ENCODE measurements around the gene CNOT6. TPM values are rescaled to one million over a fixed set of nuclear protein-coding genes. Genes with fewer than 3 reads are reported as not detected.
"Not testable (repeated sequence)": the region's sequence is repeated elsewhere in the genome, so short reads cannot be mapped to it uniquely, and the experiment has no call there.

Gene CNOT6
- total RNA-seq, 1 experiment from 2014 or later = 73.1 TPM

- H3K4me3 Mint-ChIP-seq (ENCODE audit: unreplicated experiment) = no peak overlapping the region
- H3K36me3 Mint-ChIP-seq (ENCODE audit: insufficient read depth, unreplicated experiment) = peaks cover 23% of the 10 kb centered on the region
- BruUV-seq (replicated peaks) = no TSS peak
- POLR2A ChIA-PET = interaction anchor here (0.7 to 2.6 kb wide), 4 partner anchors 30 to 232 kb away, joined by 3 to 15 read pairs (median 3); no protein-coding TSS in a partner anchor
- peaks cover 40% of the 10 kb centered on the region for H3K4me1 Mint-ChIP-seq (ENCODE audit: insufficient read depth, unreplicated experiment)
- CTCF ChIA-PET = interaction anchor here (0.6 to 1.0 kb wide), 2 partner anchors 54 to 190 kb away, joined by 3 read pairs; no protein-coding TSS in a partner anchor
- TF ChIP-seq, protein P1, sequence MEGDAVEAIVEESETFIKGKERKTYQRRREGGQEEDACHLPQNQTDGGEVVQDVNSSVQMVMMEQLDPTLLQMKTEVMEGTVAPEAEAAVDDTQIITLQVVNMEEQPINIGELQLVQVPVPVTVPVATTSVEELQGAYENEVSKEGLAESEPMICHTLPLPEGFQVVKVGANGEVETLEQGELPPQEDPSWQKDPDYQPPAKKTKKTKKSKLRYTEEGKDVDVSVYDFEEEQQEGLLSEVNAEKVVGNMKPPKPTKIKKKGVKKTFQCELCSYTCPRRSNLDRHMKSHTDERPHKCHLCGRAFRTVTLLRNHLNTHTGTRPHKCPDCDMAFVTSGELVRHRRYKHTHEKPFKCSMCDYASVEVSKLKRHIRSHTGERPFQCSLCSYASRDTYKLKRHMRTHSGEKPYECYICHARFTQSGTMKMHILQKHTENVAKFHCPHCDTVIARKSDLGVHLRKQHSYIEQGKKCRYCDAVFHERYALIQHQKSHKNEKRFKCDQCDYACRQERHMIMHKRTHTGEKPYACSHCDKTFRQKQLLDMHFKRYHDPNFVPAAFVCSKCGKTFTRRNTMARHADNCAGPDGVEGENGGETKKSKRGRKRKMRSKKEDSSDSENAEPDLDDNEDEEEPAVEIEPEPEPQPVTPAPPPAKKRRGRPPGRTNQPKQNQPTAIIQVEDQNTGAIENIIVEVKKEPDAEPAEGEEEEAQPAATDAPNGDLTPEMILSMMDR (IDR thresholded peaks at IDR 0.05; ENCODE audit: unreplicated experiment) = no peak
- no peaks in the 10 kb centered on the region for H3K9me3 Mint-ChIP-seq (ENCODE audit: unreplicated experiment)
- intact Hi-C loops (cut with micrococcal nuclease) = no loop called here
- H3K27ac Mint-ChIP-seq (ENCODE audit: low read depth, unreplicated experiment) = peak overlapping the region; percentile 67
- DNase-seq (ENCODE audit: unreplicated experiment) = no peak
- H3K27me3 Mint-ChIP-seq (ENCODE audit: insufficient read depth, unreplicated experiment) = no peaks in the 10 kb centered on the region
Observed at GRCh38 chr5:180525399-180525798, 31.2 kb downstream of the CNOT6 start.

DNA sequence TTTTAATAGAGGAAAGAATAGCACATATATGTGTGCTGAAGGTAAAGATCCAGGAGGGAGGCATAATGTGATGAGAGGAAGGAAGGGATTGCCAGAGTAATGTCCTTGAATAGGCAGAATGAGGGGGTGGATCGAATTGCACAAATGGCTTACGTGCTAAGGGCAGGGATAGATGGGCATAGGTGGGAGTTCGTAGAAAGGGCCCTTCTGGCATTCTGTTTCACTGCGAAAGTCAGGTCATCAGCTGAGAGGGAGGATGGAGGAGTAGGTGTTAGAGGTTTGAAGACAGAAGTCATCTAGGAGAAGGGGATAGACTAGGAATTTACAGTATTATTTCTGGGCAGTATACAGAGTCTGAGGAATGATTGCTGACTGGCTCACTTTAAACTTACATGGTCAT is 32.1 kb downstream of the CNOT6 start:
- DNase-seq (ENCODE audit: unreplicated experiment) = no peak
- no TSS peak for BruUV-seq (replicated peaks)
- intact Hi-C loops (cut with micrococcal nuclease) = no loop called here
- Mint-ChIP-seq H3K36me3 (ENCODE audit: insufficient read depth, unreplicated experiment) (peaks cover 28% of the 10 kb centered on the region), H3K9me3 (ENCODE audit: unreplicated experiment) (no peaks in the 10 kb centered on the region), H3K27me3 (ENCODE audit: insufficient read depth, unreplicated experiment) (no peaks in the 10 kb centered on the region), H3K4me1 (ENCODE audit: insufficient read depth, unreplicated experiment) (peaks cover 34% of the 10 kb centered on the region), H3K27ac (ENCODE audit: low read depth, unreplicated experiment) (no peak overlapping the region), H3K4me3 (ENCODE audit: unreplicated experiment) (no peak overlapping the region)
- CTCF ChIA-PET = interaction anchor here (0.6 kb wide), 1 partner anchor 416 kb away, joined by 3 read pairs; no protein-coding TSS in a partner anchor
- POLR2A ChIA-PET = interaction anchor here (2.6 kb wide), 1 partner anchor 31 kb away, joined by 15 read pairs; no protein-coding TSS in a partner anchor
- TF ChIP-seq, protein P1 (IDR thresholded peaks at IDR 0.05; ENCODE audit: unreplicated experiment) = no peak

DNA sequence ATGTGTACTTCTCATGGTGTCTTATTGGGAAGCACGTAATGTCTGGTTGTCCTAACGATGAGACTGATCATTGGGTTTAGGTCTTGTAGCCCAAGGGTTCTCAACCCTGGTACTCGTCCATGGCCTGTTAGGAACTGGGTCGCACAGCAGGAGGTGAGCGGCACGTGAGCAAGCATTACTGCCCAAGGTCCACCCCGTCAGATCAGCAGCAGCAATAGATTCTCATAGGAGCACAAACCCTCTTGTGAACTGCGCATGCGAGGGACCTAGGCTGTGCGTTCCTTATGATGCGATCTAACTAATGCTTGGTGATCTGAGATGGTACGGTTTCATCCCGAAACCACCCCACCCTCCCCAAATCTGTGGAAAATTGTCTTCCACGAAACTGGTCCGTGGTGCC is 33.5 kb downstream of the CNOT6 start:
- intact Hi-C loops (cut with micrococcal nuclease) = no loop called here
- Mint-ChIP-seq H3K4me1 (ENCODE audit: insufficient read depth, unreplicated experiment) (peaks cover 20% of the 10 kb centered on the region), H3K27ac (ENCODE audit: low read depth, unreplicated experiment) (no peak overlapping the region), H3K9me3 (ENCODE audit: unreplicated experiment) (no peaks in the 10 kb centered on the region), H3K36me3 (ENCODE audit: insufficient read depth, unreplicated experiment) (peaks cover 39% of the 10 kb centered on the region), H3K27me3 (ENCODE audit: insufficient read depth, unreplicated experiment) (no peaks in the 10 kb centered on the region), H3K4me3 (ENCODE audit: unreplicated experiment) (no peak overlapping the region)
- ChIA-PET CTCF (no interaction called here), POLR2A (no interaction called here)
- TF ChIP-seq, protein P1 (IDR thresholded peaks at IDR 0.05; ENCODE audit: unreplicated experiment) = no peak
- no peak for DNase-seq (ENCODE audit: unreplicated experiment)
- BruUV-seq (replicated peaks) = no TSS peak

- DNase-seq (ENCODE audit: unreplicated experiment); H3K27ac Mint-ChIP-seq (ENCODE audit: low read depth, unreplicated experiment); H3K4me3 Mint-ChIP-seq (ENCODE audit: unreplicated experiment); H3K9me3 Mint-ChIP-seq (ENCODE audit: unreplicated experiment); BruUV-seq (replicated peaks); POLR2A ChIA-PET; H3K27me3 Mint-ChIP-seq (ENCODE audit: insufficient read depth, unreplicated experiment); intact Hi-C loops (cut with micrococcal nuclease); CTCF ChIA-PET: not testable (repeated sequence)
- H3K4me1 Mint-ChIP-seq (ENCODE audit: insufficient read depth, unreplicated experiment) = peaks cover 11% of the 10 kb centered on the region
- H3K36me3 Mint-ChIP-seq (ENCODE audit: insufficient read depth, unreplicated experiment) = peaks cover 38% of the 10 kb centered on the region
Observed at GRCh38 chr5:180531036-180531585, 36.9 kb downstream of the CNOT6 start.
